NCI-H345 treated with DMSO at 0.1 percent for 48 hours (cell line): ENCODE measurements around the gene RAI1.
"Not testable (repeated sequence)": the region's sequence is repeated elsewhere in the genome, so short reads cannot be mapped to it uniquely, and the experiment has no call there.

Source experiments
- DNase-seq: peaks from one replicate; lab custom pipeline; 2025; ENCODE audit not compliant: unreplicated experiment; lab: John Stamatoyannopoulos, UW

Gene RAI1

GRCh38 chr17:17664064-17664452 lies 17.2 kb upstream of the RAI1 start:
- no peak for DNase-seq

GRCh38 chr17:17665255-17665654 lies 16.0 kb upstream of the RAI1 start:
- DNase-seq: no peak

GRCh38 chr17:17666111-17666714 lies 15.0 kb upstream of the RAI1 start:
- no peak for DNase-seq

GRCh38 chr17:17667231-17667630 lies 14.0 kb upstream of the RAI1 start:
- DNase-seq: no peak

- no peak for DNase-seq
Observed at GRCh38 chr17:17667947-17668346, 13.3 kb upstream of the RAI1 start.

GRCh38 chr17:17668358-17668757 lies 12.9 kb upstream of the RAI1 start:
- DNase-seq: no peak

GRCh38 chr17:17668775-17669579 lies 12.3 kb upstream of the RAI1 start:
- DNase-seq: no peak

- no peak for DNase-seq
Observed at GRCh38 chr17:17669580-17670235, 11.6 kb upstream of the RAI1 start.

GRCh38 chr17:17670701-17671305 lies 10.5 kb upstream of the RAI1 start:
- DNase-seq: no peak

- no peak for DNase-seq
Observed at GRCh38 chr17:17671369-17672129, 9.7 kb upstream of the RAI1 start.

- DNase-seq: no peak
Observed at GRCh38 chr17:17672453-17673368, 8.5 kb upstream of the RAI1 start.

- no peak for DNase-seq
Observed at GRCh38 chr17:17675416-17675815, 5.8 kb upstream of the RAI1 start.

GRCh38 chr17:17675925-17676534 lies 5.2 kb upstream of the RAI1 start:
- DNase-seq: no peak

- no peak for DNase-seq
Observed at GRCh38 chr17:17676752-17677151, 4.5 kb upstream of the RAI1 start.

GRCh38 chr17:17677299-17678040 lies 3.8 kb upstream of the RAI1 start:
- no peak for DNase-seq

- not testable (repeated sequence) for DNase-seq
Observed at GRCh38 chr17:17678063-17678699, 3.1 kb upstream of the RAI1 start.

GRCh38 chr17:17679243-17679642 lies 2.0 kb upstream of the RAI1 start:
- no peak for DNase-seq

- DNase-seq: no peak
Observed at GRCh38 chr17:17679748-17680147, 1.5 kb upstream of the RAI1 start.
